Spleen (tissue), 11 donors: Measurements from ENCODE around the gene CERS5. TPM values are rescaled to one million over a fixed set of nuclear protein-coding genes. Genes with fewer than 3 reads are reported as not detected.

Experiments
- DNase-seq: peaks from one replicate; pipeline ENCODE4 v3.0.0-alpha.2; 2020
- H3K27ac ChIP-seq, 8 donors: fragments of 200-600 bp; sonication (generic) in 7 of 8; 1 replicate in 4 of 8; 2 replicates in 4 of 8; pipeline versions ENCODE4 v1.5.0 to v1.8.0; 2016 to 2021; ENCODE audit warnings: inconsistent platforms in 4 of 8, mild to moderate bottlenecking in 4 of 8, moderate library complexity in 1 of 8
- H3K27me3 ChIP-seq, 7 donors: fragments of 200-600 bp; sonication (generic) in 6 of 7; replicated peaks in 1 of 7; 1 replicate in 4 of 7; 2 replicates in 3 of 7; pipeline versions ENCODE4 v1.5.0 to v1.8.0; 2016 to 2021; ENCODE audit warnings: inconsistent platforms in 3 of 7, mild to moderate bottlenecking in 1 of 7
- H3K36me3 ChIP-seq, 6 donors: fragments of 200-600 bp; sonication (generic) in 5 of 6; 1 replicate in 4 of 6; 2 replicates in 2 of 6; pipeline versions ENCODE4 v1.5.0 to v1.8.0; 2016 to 2021; ENCODE audit warnings: inconsistent platforms in 2 of 6
- H3K4me1 ChIP-seq, 6 donors: fragments of 200-600 bp; sonication (generic) in 5 of 6; 1 replicate in 3 of 6; 2 replicates in 3 of 6; pipeline versions ENCODE4 v1.5.0 to v1.8.0; 2016 to 2021; ENCODE audit warnings: inconsistent platforms in 3 of 6
- H3K4me3 ChIP-seq, 8 donors: fragments of 200-600 bp; sonication (generic) in 7 of 8; 1 replicate in 4 of 8; 2 replicates in 4 of 8; pipeline versions ENCODE4 v1.5.0 to v1.8.0; 2016 to 2021; ENCODE audit warnings: inconsistent platforms in 4 of 8, mild to moderate bottlenecking in 4 of 8, moderate library complexity in 2 of 8
- H3K9me3 ChIP-seq, 8 donors: fragments of 200-600 bp; sonication (generic) in 7 of 8; 1 replicate in 4 of 8; 2 replicates in 4 of 8; pipeline versions ENCODE4 v1.5.0 to v1.8.0; 2016 to 2021; ENCODE audit warnings: inconsistent platforms in 4 of 8
- CTCF ChIP-seq, 11 experiments: fragments of 200-600 bp in 7 of 11; fragments of 450-650 bp in 4 of 11; sonication (generic) in 4 of 11; IDR thresholded peaks in 8 of 11; conservative IDR thresholded peaks in 3 of 11; 1 replicate in 7 of 11; 2 replicates in 4 of 11; pipeline versions ENCODE4 v1.4.0 to v1.8.0; 2016 to 2021; ENCODE audit warnings: antibody characterized with exemption in 11 of 11, inconsistent platforms in 4 of 11, mild to moderate bottlenecking in 1 of 11
- POLR2A ChIP-seq, 3 donors: fragments of 450-650 bp; IDR thresholded peaks; one replicate each; pipeline ENCODE4 v1.5.1; 2017; ENCODE audit warnings: antibody characterized with exemption in 3 of 3, mild to moderate bottlenecking in 1 of 3
- POLR2AphosphoS5 ChIP-seq, 3 donors: sonication (generic); formaldehyde crosslinking; IDR thresholded peaks; one replicate each; pipeline ENCODE4 v1.5.1; 2017; ENCODE audit warnings: antibody characterized with exemption in 3 of 3
- WGBS, 5 donors: extraction: QIAGEN DNeasy Blood & Tissue Kit in 3 of 5; methylation state at CpG; one replicate each; pipeline versions ENCODE4 v1.1.5 to v1.1.7; 2013 to 2018; 5-methylcytosine and 5-hydroxymethylcytosine counted together
- intact Hi-C: fragments of 100-400 bp; cut with DNase I; formaldehyde crosslinking; loops from one replicate; pipeline ENCODE4 v1.15.0; 2023; ENCODE audit warnings: low total_unique reads
- polyA plus RNA-seq, 3 donors: library from polyadenylated mRNA; stranded (reverse); fragments of 200-250 nt; gene quantifications; one replicate each; pipeline ENCODE4 v1.2.1, GENCODE V29; 2013
- total RNA-seq, 7 donors: library from RNA; depleted of rRNA in 3 of 7; stranded (reverse); fragments of >200 nt in 3 of 7; fragmentation: NEBNext Ultra II Directional in 4 of 7; extraction: Animal tissue kit (Norgen Biotek cat#: 25700) in 4 of 7; gene quantifications; one replicate each; pipeline versions ENCODE4 v1.1.0 to v1.2.1, GENCODE V29; 2016 to 2021
- donor health status: healthy with polysubstance abuse.
- donor health status: DM: no; HTN: no; CAD: no; lungs with moderate emphysema.
- donor health status: DM: no; HTN: no; CAD: no.
- donor health status: Bipolar disorder and iron deficiency.
- donor health status: healthy.
- donor health status: DM: no; HTN: no; CAD: no.
- donor health status: DM: yes; HTN: yes; CAD: no.

The CERS5 gene
- total and polyA plus RNA-seq, 10 donors = 21.8 to 90.8 (median 43.6) TPM

DNA sequence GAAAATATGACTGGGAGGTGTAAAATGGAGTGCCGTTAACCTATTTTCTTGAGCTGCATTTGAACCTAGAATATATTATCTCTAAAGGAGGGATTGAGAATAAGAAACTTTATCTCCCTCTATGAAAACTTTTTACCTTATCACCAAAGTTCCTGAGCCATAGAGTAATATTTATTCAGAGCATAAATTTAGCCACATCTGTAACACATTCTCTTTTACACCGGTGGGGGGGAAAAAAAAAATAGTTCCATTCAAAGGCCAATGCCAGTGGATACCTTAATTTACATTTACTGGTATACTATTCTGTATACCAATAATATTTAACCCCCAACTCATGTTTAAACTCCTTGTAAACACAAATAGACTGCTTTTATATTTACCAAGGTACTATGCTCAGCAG, 21.7 kb downstream of the CERS5 start:
- no peaks in the 10 kb centered on the region for H3K9me3 ChIP-seq
- peaks cover 0 to 15% (median 5%) of the 10 kb centered on the region in 6 donors for H3K4me1 ChIP-seq
- no peak for TF ChIP-seq CTCF (IDR thresholded peaks at IDR 0.05 in 8 of 11, conservative IDR thresholded peaks at IDR 0.05 in 3 of 11)
- no peak for TF ChIP-seq POLR2A (IDR thresholded peaks at IDR 0.05)
- TF ChIP-seq POLR2AphosphoS5 (IDR thresholded peaks at IDR 0.05) = no peak
- WGBS, 5 donors = 92 to 99% (median 95%) methylated on average over 2 of the region's 2 CpGs
- intact Hi-C loops = no loop called here
- no peaks in the 10 kb centered on the region for H3K27me3 ChIP-seq
- DNase-seq = no peak
- H3K4me3 ChIP-seq = no peak overlapping the region
- H3K27ac ChIP-seq = no peak overlapping the region
- peaks cover 0 to 53% (median 18%) of the 10 kb centered on the region in 6 donors for H3K36me3 ChIP-seq

DNA sequence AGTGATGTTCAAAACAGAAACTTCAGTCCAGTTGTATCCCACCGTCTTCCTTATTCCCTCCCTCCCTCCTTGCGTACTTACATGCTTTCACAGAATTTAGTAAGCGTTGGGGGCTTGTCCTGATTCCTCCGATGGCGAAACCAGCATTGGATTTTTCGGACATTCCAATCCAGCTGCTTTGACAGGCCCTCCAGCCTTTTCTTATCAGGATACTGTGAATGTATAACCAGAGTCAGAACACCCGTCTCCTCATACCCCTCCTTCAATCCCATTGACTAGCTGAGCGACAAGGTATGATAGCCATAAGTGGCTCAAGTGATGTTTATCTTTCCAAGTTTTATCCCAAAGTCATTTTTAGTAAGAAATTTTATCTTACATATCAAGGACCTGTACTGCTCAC, 24.2 kb downstream of the CERS5 start:
- 76 to 93% (median 91%) methylated on average over 8 of the region's 8 CpGs for WGBS, 5 donors

GRCh38 chr12:50132505-50133135, 34.5 kb downstream of the CERS5 start:
- DNase-seq = no peak
- intact Hi-C loops = no loop called here
- 58 to 91% (median 76%) methylated on average over 2 of the region's 2 CpGs for WGBS, 5 donors
- H3K36me3 ChIP-seq = peaks cover 0 to 98% (median 59%) of the 10 kb centered on the region in 6 donors
- no peak overlapping the region for H3K4me3 ChIP-seq
- peaks cover 0 to 34% (median 14%) of the 10 kb centered on the region in 6 donors for H3K4me1 ChIP-seq
- peak overlapping the region in 1 of 8 donors; percentile 9 for H3K27ac ChIP-seq
- H3K27me3 ChIP-seq = no peaks in the 10 kb centered on the region
- TF ChIP-seq POLR2A (IDR thresholded peaks at IDR 0.05) (no peak), CTCF (IDR thresholded peaks at IDR 0.05 in 8 of 11, conservative IDR thresholded peaks at IDR 0.05 in 3 of 11) (peak in 7 of 11 experiments; percentile 32 to 70 (median 52)), POLR2AphosphoS5 (IDR thresholded peaks at IDR 0.05) (peak in 1 of 3 donors; percentile 4)
- no peaks in the 10 kb centered on the region for H3K9me3 ChIP-seq

More for the DNA sequence above, 24.2 kb downstream of the CERS5 start:
- Histone ChIP-seq H3K4me1 (no peaks in the 10 kb centered on the region), H3K27me3 (no peaks in the 10 kb centered on the region), H3K4me3 (no peak overlapping the region), H3K36me3 (peaks cover 0 to 71% (median 31%) of the 10 kb centered on the region in 6 donors), H3K9me3 (no peaks in the 10 kb centered on the region), H3K27ac (no peak overlapping the region)
- intact Hi-C loops = no loop called here
- no peak for TF ChIP-seq POLR2AphosphoS5 (IDR thresholded peaks at IDR 0.05)
- TF ChIP-seq CTCF (IDR thresholded peaks at IDR 0.05 in 8 of 11, conservative IDR thresholded peaks at IDR 0.05 in 3 of 11) = no peak
- TF ChIP-seq POLR2A (IDR thresholded peaks at IDR 0.05) = no peak
- DNase-seq = no peak

- TF ChIP-seq POLR2A (IDR thresholded peaks at IDR 0.05) = no peak
- no peak for TF ChIP-seq POLR2AphosphoS5 (IDR thresholded peaks at IDR 0.05)
- TF ChIP-seq CTCF (IDR thresholded peaks at IDR 0.05 in 8 of 11, conservative IDR thresholded peaks at IDR 0.05 in 3 of 11) = no peak
- intact Hi-C loops = no loop called here
- Histone ChIP-seq H3K36me3 (peaks cover 0 to 98% (median 57%) of the 10 kb centered on the region in 6 donors), H3K9me3 (no peaks in the 10 kb centered on the region), H3K4me3 (no peak overlapping the region), H3K4me1 (peaks cover 0 to 48% (median 25%) of the 10 kb centered on the region in 6 donors), H3K27ac (no peak overlapping the region), H3K27me3 (no peaks in the 10 kb centered on the region)
- no peak for DNase-seq
- 61 to 78% (median 62%) methylated on average over 4 of the region's 4 CpGs for WGBS, 5 donors
These were observed 37.9 kb downstream of the CERS5 start for GRCh38 chr12:50129290-50129689.
